GM21423 (cell line): Measurements from ENCODE around the gene CORO7.

Experiments used
- ATAC-seq: cut with Tn5 transposase; IDR thresholded peaks from one replicate; pipeline ENCODE4 v1.9.1; 2021; ENCODE audit warnings: mild to moderate bottlenecking, moderate library complexity; ENCODE audit not compliant: unreplicated experiment

CORO7 gene

DNA sequence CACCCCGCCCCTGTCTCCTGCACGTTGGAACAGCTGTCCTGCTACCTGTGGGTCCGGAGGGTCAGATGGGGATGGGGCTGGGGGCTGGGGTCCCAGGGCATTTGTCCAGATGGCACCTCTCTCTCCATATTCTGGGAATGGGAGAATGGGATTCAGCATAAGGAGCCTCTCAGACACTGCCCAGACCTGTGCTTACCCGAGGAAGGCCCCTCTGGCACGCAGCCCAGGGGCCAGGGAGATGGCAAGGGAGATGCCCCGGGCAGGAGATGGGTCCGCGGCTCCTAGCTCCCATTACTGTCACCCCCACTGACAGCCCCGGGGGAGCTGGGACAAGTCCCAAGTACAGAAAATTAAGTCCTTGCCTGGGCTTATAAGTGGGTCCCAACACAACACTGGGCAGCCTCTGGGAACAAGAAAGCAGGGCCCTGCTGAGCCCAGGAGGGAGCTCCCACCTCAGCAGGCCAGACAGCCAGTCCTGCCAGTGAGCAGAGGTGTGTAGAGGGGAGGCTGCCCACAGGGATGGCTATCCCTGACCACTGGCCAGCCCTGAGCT, 43.0 kb downstream of the CORO7 start:
- no peak for ATAC-seq

DNA sequence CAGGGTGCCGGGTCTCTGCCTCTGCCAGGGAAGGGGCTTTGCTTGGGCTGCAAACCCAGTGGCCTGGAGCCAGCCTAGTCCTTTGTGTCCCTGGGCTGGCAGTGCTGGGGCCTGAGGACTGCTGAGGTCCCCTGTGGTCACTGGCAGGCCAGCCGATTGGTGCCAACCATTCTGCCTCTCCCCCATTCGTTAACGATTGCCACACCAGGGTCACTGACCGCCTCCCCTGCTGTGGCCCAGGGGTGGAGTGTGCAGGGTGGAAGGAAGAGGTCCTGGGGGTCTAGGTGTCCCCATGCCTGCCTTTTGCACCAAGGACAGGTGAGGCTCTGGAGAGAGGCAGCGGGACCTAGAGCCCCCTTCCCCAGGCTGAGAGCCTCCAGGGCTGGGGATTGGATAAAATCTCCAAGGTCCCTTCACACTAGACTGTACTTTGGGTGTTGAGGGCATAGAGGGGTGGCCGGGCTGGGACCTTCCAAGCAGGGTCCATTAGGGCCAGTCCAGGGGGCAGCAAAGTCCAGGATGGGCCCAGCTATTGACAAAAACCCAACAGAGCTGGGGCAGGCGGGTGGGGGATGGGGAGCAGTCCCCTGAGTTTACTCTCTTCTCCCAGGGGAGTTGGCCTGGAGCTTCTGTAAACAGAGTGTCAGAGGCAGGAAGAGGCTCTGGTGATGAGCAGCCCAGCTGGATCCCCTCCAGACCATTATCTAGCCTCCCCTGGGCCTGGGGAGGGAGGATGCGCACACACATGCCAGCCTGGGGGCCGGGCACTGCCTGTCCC, 43.6 kb downstream of the CORO7 start:
- ATAC-seq: no peak

DNA sequence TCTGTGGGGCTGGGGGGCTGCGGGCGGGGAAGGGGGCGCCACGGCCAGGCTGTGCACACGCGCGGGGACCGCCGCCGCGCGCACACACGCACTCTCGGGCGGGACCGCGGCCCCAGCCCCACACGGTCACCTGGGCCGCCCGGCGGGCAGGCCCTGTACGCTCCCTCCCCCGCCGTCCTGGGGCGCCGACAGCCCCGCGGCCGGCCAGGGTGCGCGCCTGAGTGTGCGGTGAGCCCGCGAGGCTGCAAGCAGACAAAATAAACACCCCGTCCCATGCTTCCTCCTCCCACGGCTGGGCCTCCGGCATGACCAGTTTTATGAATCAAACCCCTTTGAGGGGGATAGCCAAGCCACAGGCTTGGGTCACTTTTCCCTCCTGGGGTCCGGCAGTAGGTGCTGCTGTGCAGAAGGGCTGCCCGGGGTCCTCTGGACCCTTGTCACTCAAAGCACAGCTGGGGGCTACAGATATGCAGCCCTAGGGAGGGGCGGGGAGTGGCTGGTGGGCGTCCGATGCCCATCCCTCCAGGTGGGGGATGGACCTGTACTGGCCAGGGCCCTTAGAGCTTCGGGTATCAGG, 44.3 kb downstream of the CORO7 start:
- no peak for ATAC-seq

DNA sequence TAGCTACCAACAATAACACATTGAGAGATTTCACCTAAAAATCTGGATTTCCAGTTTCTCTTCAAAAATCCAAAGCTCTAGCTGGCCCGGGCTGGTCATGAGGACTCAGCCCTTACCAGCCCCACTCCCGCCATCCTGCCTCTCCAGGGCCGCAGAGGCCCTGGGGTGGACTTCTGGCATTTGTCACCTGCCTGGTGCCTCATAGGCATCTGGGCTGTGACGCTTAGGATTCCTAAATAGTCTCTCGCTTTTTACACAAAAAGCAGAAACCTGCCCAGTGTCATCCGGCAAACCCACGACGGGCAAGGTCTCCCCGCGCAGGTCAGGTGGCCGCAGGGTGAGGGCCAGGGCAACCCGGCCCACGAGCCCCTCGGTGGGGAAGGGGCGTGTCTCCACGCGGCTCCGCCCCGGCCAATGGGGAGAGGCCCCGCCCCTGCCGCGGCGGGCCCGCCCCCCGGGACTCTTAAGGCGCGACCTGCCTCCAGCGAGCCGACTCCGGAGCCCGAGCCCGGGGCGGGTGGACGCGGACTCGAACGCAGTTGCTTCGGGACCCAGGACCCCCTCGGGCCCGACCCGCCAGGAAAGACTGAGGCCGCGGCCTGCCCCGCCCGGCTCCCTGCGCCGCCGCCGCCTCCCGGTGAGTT, 44.9 kb downstream of the CORO7 start, which contains the start of gene VASN:
TSS of gene VASN (plus strand) at position 492 of the 644 bp plus-strand sequence. CDS start 9,030 bp downstream, outside the sequence.
- ATAC-seq: peak; percentile 65

DNA sequence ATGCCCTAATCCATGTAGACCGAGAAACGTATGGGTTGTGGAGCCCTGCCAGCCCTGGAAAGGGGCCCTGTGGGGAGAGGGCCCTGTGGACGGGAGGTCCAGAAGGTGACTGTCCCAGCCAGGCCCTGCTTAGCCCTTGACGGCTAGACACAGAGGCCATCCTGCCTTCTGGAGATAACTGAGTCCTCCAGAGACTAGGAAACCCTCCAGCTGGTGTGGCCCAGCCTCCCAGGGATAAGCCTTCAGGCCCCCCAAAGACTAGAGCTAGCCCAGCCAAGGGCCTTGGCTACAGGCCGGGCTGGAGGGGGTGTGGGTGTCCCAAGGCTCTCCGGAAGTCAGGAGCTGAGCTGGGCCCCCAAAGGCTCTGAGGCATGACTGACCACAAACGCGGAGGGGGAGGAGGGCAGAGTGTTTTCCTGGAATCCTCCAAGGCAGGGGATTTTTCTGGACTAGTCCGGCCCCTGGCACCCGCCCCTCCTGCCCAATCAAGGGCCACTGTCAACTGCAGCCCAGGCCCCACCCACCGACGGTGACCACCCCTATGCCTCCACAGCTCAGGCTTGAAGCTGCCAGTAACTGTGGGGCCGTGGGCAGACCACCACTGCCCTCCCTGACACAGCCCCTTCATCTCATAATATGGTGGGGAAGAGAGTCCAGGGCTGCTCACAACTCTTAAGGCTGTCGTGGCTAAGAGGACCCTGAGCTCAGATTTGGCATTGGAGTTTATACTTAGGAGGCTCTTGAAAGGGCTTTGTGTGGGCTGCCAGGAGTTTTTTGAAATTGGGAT, 45.6 kb downstream of the CORO7 start:
- ATAC-seq: no peak

DNA sequence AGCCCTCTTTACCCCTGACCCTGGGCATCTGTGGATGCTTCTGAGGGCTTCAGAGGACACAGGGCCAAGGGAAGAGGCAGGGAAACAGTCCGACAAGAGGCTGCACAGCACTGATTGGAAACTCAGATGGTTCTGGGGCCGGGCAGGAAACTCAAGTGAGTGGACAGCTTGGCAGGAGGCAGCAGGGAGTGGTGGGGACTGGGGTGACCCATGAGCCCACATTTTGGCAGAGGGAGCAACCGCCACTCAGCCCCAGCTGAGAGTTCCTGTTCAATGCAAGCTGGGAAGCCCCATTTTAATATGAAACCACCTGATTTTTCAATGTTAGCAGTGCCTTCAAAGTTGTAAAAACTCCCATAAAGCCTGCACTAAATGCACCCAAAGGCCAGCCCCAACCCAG, 46.2 kb downstream of the CORO7 start:
- ATAC-seq: no peak

DNA sequence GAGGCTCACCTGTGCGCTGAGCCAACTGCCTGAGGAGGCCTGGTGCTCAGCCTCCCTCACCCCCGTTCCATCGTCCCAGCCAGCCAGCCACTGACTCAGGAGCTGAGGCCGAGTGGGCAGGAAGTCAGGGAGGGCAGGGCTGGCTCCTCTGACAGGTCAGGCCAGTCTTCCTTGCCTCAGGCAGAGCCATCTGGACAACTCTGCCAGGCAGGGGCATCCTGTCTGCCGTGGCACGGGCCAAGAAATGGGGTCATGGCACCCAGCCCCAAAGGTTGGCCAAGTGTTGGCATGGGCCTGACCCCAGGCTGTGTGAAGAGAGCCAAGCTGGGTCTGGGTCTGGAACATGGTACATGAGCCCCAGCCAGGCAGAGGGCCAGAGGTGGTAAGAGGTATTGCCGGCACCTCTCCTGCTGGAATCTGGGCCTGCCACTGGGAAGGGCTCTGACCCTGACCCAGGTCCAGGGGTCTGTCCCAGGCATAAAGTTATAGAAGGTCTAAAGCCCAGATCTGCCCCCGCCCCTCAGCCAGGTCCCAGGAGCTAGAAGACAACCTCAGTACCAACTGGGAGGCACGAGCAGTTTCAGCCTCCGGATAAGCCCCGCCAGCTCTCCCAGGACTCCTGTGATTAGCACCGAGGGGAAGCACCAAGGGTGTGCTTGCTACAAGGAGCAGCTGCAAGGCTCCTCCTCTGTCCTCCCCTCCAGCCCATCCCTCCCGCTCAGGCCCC, 47.2 kb downstream of the CORO7 start:
- ATAC-seq: no peak

DNA sequence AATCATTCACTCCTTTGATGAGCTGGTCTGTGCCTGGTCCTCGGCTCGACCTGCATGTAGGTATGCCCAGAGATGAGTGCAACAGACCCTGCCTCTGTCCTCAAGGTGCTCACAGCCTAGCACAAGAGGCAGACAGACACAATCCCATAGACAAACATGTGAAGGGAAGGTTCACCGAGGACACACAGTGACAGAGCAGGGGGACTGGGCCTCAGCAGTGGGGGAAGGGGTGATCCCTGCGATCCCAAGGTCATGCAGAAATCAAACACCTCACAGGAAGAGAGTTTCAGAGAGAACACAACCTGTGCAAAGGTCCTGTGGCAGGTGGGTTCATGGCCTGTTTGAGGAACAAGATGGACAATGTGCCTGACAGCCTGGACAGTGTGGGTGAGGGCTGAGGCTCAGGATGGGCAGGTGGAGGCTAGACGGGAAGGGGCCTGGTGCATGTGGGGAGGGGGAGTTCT, 49.0 kb downstream of the CORO7 start:
- no peak for ATAC-seq

DNA sequence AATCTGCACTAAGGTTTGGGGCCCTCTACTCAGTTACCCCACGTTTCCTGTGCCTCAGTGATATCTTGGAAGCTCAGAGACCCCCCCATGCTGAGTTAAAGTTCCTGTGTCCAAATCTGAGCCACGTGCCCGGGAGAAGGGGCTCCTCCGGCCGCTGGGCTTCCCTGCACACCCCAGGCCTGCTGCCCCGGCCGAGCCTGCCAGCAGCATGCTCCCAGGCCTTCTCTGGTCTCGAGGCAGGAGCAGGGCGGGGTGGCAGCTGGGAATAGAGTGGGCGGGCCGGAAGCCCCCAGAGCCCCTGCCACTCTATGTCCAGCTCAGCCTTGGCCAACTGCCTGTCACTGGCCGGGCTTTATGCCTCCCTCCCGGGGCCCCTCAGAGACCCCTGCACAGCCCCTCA, 50.4 kb downstream of the CORO7 start:
- ATAC-seq: no peak

DNA sequence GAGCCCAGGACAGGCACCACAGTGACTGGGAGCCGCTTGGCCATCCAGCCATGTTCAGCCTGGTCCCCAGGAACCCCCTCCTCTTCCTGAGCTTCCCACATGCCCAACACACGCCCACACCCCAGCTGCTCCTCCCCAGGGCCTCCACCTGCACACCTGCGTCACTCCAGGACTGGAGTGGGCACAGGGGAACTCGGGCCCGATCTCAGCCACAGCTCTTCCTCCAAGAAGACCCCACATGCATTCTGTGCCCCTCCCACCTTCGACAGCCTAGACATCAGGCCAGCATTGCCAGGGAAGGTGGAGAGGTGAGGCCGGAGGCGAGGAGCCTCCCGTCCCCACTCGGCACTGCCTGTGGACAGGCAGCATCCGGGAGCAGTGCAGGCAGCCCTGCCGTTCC, 50.8 kb downstream of the CORO7 start:
- ATAC-seq: no peak

DNA sequence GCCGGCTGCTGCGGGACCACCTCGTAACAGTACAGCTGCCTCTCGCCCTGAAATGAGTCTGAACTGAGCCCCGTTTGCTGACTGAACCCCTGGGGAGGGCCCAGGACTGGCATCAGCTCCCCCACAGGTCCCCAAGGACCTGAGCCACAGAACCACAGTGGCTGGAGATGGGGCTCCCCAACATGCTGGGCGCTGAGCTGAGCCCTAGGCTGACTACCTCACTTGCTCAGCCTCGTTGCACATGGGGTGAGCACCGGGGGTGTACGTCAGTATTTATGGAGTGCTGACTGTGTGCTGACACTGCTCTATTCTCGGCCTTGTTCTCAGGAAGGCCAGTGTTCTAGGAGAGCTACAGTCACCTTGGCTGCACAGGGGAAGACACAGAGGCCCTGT, 51.4 kb downstream of the CORO7 start:
- ATAC-seq: no peak

DNA sequence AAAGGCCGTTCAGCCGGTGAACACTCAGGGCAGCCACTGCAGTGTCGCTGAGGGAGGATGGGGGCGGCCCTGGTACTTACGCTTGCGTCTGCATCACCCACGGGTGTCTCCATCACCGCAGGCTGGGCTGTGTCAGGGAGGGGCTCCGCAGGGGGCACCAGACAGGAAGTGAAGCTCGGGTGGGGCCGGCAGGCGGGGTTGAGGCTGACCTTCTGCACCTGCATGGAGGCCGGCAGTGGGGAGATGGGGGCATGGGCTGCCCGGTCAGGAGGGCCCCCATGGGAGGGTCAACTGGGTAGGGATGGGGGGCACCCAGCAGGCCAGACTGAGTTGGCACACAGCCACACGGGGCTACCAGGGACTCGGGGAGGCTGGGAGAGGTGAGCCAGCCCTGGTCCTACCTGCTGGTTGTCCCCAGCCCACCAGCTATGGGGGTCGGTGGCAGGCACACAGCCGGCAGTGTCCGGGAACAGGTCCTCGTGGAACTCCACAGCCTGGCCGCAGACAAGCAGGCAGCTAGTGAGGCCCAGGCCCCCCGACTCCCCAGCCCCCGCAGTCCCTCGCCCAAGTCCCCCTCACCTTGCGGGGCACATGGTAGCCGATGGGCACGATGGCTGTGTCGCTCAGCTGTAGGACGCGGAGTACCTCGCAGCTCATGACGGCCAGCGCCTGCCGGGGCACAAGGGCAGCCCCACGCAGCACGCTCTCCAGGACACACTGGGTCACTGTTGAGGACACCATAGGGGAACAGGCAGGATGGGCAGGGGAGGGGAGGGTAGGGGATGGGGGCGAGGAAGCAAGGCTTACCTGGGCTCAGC, 52.0 kb downstream of the CORO7 start:
- ATAC-seq: no peak

DNA sequence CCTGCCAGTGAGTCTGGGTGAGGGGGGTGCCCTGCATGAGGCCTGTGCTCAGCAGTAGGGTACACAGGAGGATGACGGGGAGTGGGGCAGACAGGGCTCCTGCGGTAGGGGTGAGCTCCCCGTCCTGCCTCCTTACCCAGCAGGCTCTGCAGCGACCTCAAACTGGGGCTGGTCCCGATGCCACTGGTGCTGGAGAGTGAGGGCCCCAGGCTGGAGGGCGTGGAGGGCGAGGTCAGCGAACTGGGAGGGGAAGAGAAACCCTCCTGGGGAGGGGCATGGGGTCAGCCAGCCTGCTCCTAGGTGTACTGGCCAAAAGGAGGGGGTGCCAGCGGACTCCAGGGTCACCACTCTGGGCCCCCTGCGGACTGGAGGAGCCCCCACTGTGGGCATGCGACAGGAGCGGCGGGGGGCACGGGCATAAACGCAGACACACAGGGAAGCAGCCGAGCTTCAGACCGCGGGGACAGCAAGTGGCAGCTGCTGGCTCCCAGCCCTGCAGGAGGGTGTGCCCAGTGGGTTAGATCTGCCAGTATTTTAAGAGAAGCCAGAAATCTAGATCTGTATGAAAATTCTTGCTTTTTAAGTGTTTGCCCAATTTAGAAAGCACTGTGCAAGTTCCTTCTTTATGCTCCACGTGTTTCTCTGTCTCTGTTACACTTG, 53.8 kb downstream of the CORO7 start:
- ATAC-seq: no peak

DNA sequence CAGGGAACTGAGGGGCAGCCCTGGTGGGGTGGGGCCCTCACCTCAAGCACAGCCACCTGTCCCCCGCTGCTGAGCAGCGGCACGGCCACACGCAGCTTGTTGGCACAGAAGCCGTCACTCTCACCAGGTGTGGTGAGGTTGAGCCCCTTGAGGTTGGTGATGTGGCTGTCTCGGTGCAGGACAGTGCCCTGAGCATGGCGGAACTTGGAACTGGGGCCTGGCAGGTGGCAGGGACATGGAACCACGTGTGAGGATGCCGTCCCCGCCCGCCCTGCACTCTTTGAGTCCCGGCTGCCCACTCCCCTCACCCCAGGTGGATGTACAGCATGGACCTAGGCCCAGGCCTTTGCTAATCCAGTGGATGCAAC, 54.5 kb downstream of the CORO7 start:
- no peak for ATAC-seq

DNA sequence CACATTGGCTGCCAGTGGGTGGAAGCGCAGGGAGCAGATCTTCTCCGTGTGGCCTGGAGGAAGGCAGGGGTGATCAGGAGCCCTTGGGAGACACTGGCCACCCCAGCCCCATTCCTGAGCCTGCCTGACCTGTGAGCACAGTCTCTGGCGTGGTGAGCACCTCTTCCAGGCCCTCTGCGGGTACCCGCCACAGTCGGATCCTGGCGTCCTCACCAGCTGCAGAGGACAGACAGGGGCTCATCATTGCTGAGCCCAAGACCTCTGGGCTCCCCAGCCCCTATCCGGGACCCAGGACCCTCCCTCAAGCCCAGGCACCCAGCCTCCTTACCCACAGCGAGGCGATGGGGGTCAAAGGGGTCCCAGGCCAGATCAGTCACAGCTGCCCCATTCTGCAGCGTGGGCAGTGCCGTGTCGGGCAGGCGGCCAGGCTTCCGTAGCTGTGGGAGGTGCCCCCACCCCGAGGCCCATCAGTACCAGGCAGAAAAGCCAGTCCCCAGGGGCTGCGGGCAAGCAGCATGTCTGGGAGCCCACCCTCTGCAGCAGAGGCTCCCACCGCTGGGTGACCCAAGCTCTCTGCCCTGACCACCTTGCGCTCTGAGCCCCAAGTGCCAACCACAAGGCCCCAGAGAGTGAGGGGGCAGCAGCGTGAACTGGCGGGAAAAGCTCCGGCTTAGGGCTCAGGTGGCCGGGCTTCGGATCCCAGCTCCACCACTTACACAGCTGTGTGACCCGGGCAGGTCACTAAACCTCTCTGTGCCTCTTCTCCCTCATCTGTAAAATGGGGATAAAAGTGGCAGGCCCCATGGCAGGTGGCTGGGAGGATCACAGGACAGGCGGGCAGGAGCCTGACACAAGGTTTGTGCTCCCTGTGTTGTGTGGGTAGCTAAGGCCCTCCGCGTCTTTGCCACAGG, 55.1 kb downstream of the CORO7 start:
- no peak for ATAC-seq

DNA sequence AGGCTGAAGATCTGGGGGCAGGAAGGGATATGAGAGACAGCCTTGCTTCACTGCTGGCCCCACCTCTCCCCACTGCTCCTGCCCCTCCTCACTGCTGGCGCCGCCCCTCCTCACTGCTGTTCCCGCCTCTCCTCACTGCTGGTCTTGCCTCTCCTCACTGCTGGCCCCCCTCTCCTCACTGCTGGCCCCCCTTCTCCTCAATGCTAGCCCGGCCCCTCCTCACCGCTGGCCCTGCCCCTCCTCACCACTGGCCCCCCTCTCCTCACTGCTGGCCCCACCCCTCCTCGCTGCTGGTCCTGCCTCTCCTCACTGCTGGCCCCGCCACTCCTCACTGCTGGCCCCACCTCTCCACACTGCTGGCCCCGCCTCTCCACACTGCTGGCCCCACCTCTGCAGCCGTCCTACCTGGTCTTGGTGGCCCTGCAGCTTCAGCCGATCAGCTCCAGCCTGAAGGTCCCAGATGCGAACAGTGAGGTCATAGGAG, 55.8 kb downstream of the CORO7 start:
- no peak for ATAC-seq

DNA sequence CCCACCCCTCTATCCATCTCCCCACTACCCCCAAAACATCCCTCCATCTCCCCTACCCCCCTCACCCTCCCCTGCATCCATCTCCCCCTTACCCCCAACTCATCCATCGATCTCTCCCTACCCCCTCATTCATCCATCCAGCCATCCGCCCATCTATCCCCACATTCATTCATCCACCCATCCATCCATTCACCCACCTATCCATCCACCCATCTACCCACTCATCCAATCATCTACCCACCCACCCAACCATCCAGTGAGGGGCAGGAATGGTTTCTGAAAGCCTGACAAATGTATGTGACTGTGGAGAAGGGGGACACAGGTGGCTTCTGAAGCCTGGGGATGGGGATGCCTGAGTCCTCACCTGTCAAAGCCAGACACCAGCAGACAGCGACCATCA, 56.5 kb downstream of the CORO7 start:
- no peak for ATAC-seq
